Medulla oblongata (tissue), 1 donor: Measurements from ENCODE around the gene TDRD7.

Experiments
- DNase-seq: peaks from one replicate; pipeline ENCODE4 v3.0.0-alpha.2; 2015; ENCODE audit errors: extremely low spot score

The TDRD7 gene

DNA sequence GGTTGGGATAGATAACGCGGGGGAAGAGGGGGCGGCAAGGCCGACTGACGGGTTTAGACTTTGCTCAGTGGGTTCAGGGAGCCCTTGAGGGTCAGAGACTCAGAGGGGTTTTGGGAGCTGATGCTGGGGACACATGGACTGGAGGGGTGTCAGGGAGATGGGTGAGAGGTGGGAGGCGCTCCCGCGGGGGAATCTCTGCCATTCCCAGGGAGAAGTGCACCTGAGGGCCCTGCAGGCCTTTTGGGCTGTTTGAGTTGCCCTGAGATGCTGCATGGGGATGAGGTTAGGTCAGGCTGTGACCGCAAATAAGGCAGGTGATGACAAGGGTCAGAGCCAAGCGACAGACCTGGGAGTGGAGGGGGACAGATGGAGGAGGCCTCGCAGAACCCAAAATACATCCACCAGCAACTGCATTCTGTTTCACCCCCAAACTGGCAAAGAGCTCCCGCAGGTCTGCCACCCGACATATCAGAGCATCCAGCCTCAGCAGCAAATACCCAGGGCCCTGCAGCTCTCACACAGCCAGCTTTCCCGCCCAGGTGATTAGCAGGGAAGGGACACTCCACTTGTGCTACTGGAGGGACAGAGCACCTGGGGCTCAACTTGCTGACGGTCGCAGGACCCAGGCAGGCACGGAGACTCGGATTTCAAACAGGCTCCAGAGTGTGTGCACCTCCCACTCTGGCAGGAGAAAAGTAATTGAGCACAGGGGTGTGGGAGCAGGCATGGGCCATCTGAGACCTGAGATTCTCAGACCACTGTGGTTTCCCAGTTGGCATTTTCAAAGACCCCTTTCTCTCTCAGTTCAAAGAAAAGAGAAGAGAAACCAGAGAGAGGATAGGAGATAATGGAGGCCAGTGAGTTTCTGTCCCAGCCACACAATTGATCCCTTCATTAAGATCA lies 116.0 kb downstream of the TDRD7 start:
- DNase-seq = no peak

DNA sequence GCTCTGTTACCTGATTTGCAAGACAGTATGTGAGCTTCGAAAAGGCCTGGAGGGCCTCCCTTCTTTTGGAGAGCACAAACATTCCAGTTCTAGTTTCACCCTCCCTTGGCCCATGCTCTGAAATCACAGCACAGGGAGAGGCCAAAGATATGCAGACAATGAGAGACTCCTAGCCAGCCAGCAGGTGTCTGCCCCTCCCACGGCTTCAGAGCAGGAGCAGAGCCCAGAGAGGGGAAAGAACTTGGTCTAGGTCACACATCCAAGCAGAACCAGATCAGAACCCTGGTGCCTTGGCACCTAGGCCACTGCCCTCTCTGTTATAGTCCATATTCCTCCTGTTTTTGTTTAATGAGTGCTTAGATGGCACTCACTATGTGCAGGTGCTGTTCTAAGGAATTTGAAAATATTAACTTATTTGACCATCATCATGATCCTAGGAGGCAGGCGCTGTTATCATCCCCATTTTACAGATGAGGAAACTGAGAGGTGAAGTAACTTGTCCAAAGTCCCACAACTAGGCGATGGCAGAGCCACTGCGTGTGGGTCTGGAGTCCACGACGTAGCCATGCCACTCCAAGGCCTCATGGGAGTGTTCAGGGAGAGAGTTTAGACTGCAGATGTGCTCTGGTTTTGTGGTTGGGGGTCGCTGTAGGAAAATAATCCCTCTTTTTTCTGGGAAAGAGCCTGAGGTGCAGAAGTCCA lies 116.8 kb downstream of the TDRD7 start:
- DNase-seq = no peak

DNA sequence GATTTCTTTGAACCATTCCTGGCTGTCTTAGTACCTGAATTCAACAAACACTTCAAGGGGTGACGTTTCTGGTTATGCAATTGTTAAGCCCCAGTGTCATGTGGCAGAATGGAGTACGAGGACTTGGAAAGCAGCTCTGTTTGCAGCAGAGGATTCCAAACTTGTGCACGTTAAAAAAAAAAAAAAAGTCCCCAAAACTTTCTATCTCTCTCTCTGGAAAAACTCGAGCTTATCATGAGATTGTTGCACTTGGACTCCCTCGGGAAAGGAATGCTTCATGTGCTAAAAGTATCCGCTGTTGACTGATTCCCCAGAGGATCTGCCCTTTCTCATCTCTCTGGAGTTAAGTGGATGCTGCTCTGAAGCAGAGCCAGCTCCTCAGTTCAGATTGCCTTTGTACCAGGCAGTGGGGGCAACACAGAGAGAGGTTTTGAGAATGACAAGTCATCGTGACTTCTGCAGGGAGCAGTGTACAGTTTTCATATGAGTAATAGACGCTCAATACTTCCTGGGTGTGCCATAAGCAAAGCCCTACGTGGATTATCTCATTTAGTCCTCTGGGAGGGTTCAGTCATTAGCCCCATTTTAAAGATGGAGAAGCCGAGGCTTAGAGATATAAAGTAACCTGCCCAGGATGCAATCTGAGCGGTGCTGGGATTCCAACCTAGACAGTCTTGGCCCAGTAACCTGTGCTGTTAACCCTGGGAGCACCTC lies 117.6 kb downstream of the TDRD7 start:
- DNase-seq = no peak

DNA sequence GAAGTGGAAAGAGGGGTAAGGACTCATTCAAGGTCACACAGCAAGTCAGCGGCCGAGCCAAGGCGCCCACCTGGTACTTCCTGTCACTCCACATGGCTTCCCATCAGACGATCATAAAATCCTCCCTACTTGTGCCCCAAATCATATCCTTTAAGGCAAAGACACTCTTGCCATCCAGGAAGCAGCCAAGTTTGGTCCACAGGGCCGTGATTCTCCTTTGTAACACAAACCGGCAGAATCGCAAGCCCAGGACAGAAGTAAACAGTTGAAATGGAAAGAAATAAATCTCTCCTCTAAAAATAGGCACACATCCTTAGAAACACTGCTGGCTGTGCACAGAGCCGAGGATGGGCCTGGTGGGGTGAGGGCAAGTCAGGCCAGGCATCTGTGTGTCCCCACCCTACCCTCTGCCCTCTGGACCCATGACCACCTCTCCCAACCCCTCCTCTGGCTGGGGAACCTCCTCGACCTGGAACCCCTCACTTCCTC lies 120.0 kb downstream of the TDRD7 start:
- no peak for DNase-seq

DNA sequence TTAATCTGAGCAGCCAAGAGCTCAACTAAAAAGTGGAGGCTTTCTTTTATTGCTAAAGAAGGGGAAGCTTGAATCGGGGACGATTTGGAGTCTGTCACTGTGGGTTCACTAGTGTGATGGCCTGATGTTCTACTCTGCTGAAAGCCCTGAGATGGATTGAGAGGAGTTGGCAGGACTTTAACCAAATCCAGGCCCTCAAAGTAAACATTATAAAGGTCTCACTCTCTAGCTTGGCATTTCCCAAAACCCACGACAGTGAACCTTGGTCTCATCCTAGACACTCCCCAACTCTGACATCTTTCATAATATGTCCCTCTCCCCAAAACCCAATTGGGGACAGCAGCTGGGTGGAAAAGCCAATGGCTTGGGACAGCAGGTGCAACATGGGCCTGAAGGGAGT lies 122.3 kb downstream of the TDRD7 start:
- DNase-seq = no peak

GRCh38 chr9:97534961-97535594 lies 123.2 kb downstream of the TDRD7 start:
- no peak for DNase-seq

DNA sequence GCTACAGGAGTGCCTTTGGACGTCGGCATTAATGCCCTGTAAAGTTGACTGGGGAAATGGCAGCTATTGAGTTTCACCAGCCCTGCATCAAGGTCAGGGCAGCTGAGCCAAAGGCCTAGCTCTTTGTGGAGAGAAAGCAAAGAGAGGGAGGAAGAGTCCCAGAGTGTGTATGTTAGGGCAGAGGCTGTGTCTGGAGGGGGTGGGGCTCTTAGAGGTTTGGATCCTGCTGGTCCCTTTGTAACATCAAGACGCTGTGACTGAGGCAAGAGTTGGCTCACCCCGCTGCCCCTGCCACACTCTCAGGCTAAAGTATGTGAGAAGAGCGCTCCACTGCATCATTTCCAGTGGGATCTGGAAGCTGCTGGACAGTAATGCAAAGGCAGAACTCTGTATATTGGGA lies 123.9 kb downstream of the TDRD7 start:
- DNase-seq = no peak

GRCh38 chr9:97536480-97536879 lies 124.6 kb downstream of the TDRD7 start:
- DNase-seq = no peak

GRCh38 chr9:97543561-97543960 lies 131.7 kb downstream of the TDRD7 start:
- no peak for DNase-seq

DNA sequence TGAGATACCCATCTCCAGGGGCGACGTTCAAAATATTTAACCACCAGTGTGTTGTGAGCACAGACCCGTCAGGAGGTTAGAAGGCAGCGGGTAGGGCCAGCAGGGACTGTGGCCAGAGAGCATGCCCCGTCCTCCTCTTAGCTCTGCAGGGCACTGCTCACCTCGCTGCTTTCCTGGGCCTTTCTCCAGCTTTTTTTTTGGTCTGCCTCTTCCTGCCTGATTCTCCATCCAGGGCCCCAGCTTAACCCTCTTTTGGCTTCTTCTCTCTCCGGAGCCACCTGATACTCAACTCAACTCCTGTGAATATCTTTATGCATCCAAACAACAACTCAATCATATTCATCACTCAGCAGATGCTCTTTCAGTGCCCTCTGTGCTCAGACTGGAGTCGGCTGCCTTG lies 133.6 kb downstream of the TDRD7 start:
- no peak for DNase-seq
